HTR-8/SVneo (cell line): ENCODE measurements around the gene CITED1.
A peak's percentile ranks its signal among the peaks of the same experiment; 100 is the strongest.

ENCODE experiments used
- DNase-seq: peaks from one replicate; pipeline ENCODE4 v3.0.0; 2011; ENCODE audit warnings: low spot score, mixed read lengths; ENCODE audit not compliant: insufficient read length
- FAIRE-seq: peaks from 2 replicates; lab custom pipeline; 2011; peaks lifted over from hg19 to GRCh38; lab: Jason Lieb, UNC

CITED1 gene

GRCh38 chrX:72309297-72310071, 3.8 kb upstream of the CITED1 start:
- DNase-seq (no peak), FAIRE-seq (no peak)

GRCh38 chrX:72308566-72309296, 3.0 kb upstream of the CITED1 start:
- DNase-seq (peak; percentile 87), FAIRE-seq (peak; percentile 68)

GRCh38 chrX:72308209-72308565, 2.5 kb upstream of the CITED1 start:
- DNase-seq (no peak), FAIRE-seq (no peak)

DNA sequence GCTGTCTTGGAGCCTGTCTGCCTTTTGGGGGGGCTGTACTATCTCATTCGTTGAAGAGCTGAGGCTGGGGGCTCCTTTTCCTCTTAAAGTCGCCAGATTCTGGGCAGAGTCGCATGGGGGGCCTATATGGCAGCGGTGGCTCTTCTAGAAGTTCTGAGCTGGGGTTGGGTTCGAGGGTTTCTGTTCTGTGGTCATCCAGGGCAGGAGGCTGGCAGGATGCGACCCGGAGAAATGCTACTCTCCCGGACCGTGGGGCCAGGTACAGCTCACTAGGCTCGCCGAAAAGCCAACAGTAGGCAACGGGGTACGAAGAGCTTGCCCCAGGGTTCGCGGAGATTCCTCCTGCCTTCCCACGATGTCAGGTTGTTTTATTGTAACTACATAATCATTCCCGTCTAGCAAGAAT, 1.9 kb upstream of the CITED1 start:
- no peak for DNase-seq
- FAIRE-seq, result no peak

- FAIRE-seq, result peak; percentile 77
- DNase-seq, result peak; percentile 80
These were observed 1.3 kb upstream of the CITED1 start for GRCh38 chrX:72306851-72307645.

DNA sequence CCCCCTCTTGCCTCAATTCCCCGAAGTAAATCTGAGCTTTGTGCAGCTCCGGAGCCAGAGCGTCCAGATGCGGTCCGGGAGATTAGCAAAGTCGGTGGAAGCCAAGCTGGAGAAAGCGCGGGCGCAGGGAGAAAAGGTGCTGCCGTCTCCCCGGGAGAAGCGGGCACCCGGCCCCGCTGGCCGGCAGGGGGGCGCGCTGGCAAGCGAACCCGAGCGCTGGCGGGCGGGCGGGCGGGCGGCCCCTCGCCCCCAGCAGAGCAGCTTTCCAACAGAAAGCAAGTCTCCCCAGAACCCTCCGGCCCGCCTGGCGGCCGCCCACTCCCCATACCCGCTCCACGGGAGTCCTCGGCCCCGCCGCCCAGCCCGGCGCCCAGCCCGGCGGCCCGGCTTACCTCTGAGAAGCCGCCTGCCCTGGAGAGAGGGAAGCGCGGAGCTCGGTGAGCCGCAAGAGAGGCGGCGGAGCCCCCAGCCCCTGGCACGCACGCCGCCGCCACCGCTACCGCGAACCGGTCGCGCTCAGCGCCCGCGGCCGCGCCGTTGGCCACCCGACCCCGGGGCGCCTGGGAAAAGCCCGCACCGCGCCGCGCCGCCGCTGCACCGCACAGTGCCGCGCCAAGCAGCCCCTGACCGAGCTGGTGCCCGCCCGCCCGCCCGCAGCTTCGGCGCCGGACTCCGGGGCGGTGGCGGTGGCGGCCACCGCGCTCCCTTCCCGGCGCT, 529 bp upstream of the CITED1 start:
- DNase-seq (no peak), FAIRE-seq (peak; percentile 60)

DNA sequence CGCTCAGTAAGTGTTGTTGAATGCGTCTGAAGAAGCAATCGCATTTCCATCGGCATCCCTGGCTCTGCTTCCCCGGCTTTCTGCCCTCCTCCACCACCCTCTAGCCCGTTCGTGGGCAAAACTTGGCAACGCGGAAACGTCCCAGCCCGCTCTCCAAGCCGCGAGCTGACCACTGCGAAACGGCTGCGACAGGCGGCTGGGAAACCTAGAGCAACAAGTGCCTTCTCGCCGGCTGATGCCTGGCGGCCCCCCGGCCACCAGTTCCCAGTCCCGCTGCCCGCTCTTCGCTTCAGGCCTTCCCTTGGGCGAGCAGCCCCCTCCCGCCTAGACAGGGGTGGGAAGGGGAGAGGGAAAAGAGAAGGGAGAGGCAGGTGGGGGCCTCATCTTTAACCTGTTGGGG, 837 bp downstream of the CITED1 start:
- DNase-seq (no peak), FAIRE-seq (no peak)

DNA sequence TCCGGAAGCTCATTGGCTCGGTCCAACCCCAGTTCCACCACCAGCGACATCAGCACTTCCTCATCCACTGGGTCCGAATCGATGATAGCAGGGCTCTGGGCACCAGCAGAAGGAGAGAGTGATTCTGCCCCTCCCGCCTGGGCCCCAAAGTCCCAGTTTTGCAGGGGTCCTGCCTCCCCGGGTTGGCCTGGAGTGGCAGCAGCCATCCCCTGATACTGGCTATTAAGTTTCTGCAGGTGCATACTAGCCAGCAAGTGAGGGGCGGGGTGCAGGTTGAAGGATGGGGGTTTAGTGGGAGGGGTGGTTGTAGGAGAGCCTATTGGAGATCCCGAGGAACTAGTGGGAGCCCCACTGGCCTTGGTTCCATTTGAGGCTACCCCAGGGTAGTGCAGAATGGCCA, 3.9 kb downstream of the CITED1 start:
- DNase-seq (no peak), FAIRE-seq (no peak)

GRCh38 chrX:72299891-72300630, 5.7 kb downstream of the CITED1 start:
- FAIRE-seq (no peak), DNase-seq (no peak)

GRCh38 chrX:72297953-72298730, 7.6 kb downstream of the CITED1 start:
- DNase-seq (no peak), FAIRE-seq (peak; percentile 97)

DNA sequence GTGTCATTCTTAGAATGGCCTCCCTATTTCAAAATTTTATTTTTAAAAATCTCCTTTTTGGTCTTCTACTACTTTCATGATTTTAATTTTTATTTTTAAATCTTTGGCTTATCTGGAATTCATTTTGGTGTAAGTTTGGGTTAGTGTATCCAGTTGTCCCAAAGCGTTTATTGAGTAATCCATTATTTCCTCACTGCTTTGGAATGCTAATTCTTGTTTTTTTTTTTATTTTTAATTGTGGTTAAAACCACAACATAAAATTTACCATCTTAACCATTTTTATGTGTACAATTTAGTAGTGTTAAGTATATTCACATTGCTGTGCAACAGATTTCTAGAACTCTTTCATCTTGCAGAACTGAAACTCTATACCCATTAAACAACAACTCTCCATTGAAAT, 8.7 kb downstream of the CITED1 start:
- no peak for FAIRE-seq
- no peak for DNase-seq

DNA sequence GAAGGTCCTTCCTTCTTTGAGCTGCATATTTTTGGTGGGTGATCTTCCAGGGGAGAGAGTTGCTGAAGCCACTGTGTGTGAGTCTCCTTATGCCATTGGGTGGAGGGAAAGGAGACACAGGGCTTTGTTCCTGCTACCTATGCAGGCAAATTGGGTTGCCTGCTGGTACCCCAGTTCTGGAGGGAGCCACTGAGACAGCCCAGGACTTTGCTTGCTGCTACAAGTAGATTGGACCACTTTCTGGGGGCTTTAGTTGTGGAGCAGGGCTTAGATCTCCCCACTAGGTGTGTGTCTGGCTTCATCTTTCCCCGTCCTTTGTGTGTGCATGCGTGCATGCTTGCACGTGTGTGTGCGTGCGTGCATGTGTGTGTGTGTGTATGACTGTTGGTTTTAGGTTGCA, 10.0 kb downstream of the CITED1 start:
- FAIRE-seq (peak; percentile 54), DNase-seq (no peak)

GRCh38 chrX:72294497-72294896, 11.2 kb downstream of the CITED1 start:
- FAIRE-seq, result no peak
- no peak for DNase-seq

- no peak for FAIRE-seq
- DNase-seq, result no peak
These were observed 23.4 kb downstream of the CITED1 start for GRCh38 chrX:72282302-72282701.

- peak; percentile 58 for FAIRE-seq
- peak; percentile 48 for DNase-seq
These were observed 25.3 kb downstream of the CITED1 start for GRCh38 chrX:72280321-72280845.

- DNase-seq, result no peak
- peak; percentile 60 for FAIRE-seq
These were observed 29.2 kb downstream of the CITED1 start for GRCh38 chrX:72276478-72276953.

GRCh38 chrX:72274526-72274925, 31.2 kb downstream of the CITED1 start:
- DNase-seq (no peak), FAIRE-seq (no peak)

DNA sequence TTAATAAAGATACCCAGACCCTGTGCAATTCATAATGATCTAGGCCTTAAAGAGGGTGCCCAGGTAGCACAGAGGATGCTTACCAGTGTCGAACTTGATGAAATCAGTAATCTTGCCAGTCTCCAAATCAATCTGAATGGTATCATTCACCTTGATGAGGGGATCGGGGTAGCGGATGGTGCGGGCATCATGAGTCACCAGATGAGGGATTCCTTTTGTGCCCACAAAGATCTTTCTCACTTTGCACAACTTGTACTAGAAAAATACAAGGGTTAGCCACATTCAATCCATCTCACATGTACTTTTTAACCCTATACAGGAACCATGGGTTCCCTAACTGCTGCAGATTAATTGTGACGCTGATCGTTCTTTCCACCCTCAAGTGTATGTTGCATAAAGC, 32.0 kb downstream of the CITED1 start:
- FAIRE-seq (no peak), DNase-seq (no peak)

- FAIRE-seq (no peak), DNase-seq (no peak)
These were observed 32.8 kb downstream of the CITED1 start for GRCh38 chrX:72272868-72273267.
